ENCODE data around the gene PLAC9. TPM values are rescaled to one million over a fixed set of nuclear protein-coding genes. Genes with fewer than 3 reads are reported as not detected.

PLAC9 gene
- total RNA-seq, 5 donors from 2014 or later (not counting 1 experiment from before 2014, with no cell fraction given) = not detected

DNA sequence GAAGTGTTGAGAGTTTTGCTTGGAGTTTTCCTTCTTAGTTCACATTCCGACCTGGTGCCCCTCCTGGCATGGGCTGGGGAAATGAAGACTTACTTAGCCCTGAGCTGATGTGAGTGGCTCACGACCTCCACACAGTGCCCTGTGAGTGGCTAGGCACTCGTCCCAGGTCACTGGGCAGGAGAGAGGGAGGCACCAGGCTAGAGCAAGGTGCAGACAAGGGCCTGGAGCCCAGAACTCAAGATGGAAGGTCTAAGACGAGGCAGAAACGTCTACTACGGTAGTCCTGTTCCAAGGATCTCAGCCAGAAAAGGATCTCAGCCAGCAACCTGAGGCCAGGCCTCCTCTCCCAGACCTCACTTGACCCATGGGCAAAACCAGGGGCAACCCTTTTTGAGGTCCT, 50.5 kb downstream of the PLAC9 start:
- peaks cover 94 to 98% (median 95%) of the 10 kb centered on the region in 3 donors for H3K4me1 Mint-ChIP-seq
- POLR2A ChIA-PET = no interaction called here
- no peak for ATAC-seq (replicated peaks in 1 of 4)
- WGBS (ENCODE audit: insufficient coverage) = 94% methylated on average over 6 of the region's 6 CpGs
- peak overlapping the region in 1 of 2 donors; percentile 28 for H3K27ac Mint-ChIP-seq
- no peaks in the 10 kb centered on the region for H3K9me3 Mint-ChIP-seq
- no peaks in the 10 kb centered on the region for H3K27me3 Mint-ChIP-seq
- Histone ChIP-seq H3K27ac (ENCODE audit: low read length) (no peak overlapping the region), H3K4me1 (ENCODE audit: control insufficient read depth in 1 of 2, extremely low read depth in 1 of 2, insufficient read depth in 2 of 2, low read length in 2 of 2) (peaks cover 23 to 74% of the 10 kb centered on the region in 2 experiments), H3K9me3 (no peaks in the 10 kb centered on the region), H3K4me3 (ENCODE audit: control insufficient read depth in 1 of 2, extremely low read depth in 1 of 2, low read length in 1 of 2) (no peak overlapping the region), H3K36me3 (ENCODE audit: control insufficient read depth in 2 of 2, extremely low read depth in 1 of 2, insufficient read depth in 1 of 2, low read length in 1 of 2) (peaks cover 4 to 29% of the 10 kb centered on the region in 2 donors), H3K27me3 (replicated peaks in 1 of 2; ENCODE audit: control insufficient read depth in 2 of 2, extremely low read depth in 1 of 2, insufficient read depth in 2 of 2, low read length in 1 of 2) (no peaks in the 10 kb centered on the region)
- H3K36me3 Mint-ChIP-seq = peaks cover 24% of the 10 kb centered on the region
- no peak for DNase-seq
- no peak overlapping the region for H3K4me3 Mint-ChIP-seq
- CTCF ChIA-PET = interaction anchor here in 1 of 2 donors (0.8 kb wide), 1 partner anchor 21 kb away, joined by 3 read pairs; no protein-coding TSS in a partner anchor

DNA sequence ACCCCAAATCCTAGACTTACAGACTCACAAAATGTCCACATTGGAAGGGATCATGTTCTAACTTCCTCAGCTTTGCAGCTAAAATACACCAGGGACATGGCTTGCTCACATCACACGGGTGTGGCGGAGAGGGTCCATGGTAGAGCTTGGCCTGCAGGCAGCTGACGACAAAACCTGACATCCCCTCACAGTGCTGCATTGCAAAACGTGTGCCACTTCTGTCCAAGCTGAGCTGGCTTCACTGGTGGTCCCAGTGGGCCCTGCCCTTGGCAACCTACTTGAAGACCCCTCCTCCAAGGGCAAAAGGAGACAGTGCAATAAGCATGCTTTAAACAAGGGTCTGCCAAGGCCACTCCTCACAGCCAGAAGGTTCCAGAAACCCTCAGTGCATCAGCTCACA, 50.9 kb downstream of the PLAC9 start:
- DNase-seq = no peak
- Mint-ChIP-seq H3K27me3 (no peaks in the 10 kb centered on the region), H3K9me3 (no peaks in the 10 kb centered on the region), H3K36me3 (peaks cover 24% of the 10 kb centered on the region), H3K27ac (peak overlapping the region in 1 of 2 donors; percentile 28), H3K4me3 (no peak overlapping the region), H3K4me1 (peaks cover 94 to 98% (median 95%) of the 10 kb centered on the region in 3 donors)
- peaks cover 25 to 74% of the 10 kb centered on the region in 2 experiments for H3K4me1 ChIP-seq (ENCODE audit: control insufficient read depth in 1 of 2, extremely low read depth in 1 of 2, insufficient read depth in 2 of 2, low read length in 2 of 2)
- H3K4me3 ChIP-seq (ENCODE audit: control insufficient read depth in 1 of 2, extremely low read depth in 1 of 2, low read length in 1 of 2) = no peak overlapping the region
- 92% methylated on average over 4 of the region's 4 CpGs for WGBS (ENCODE audit: insufficient coverage)
- peaks cover 4 to 25% of the 10 kb centered on the region in 2 donors for H3K36me3 ChIP-seq (ENCODE audit: control insufficient read depth in 2 of 2, extremely low read depth in 1 of 2, insufficient read depth in 1 of 2, low read length in 1 of 2)
- ATAC-seq (replicated peaks in 1 of 4) = no peak
- H3K27me3 ChIP-seq (replicated peaks in 1 of 2; ENCODE audit: control insufficient read depth in 2 of 2, extremely low read depth in 1 of 2, insufficient read depth in 2 of 2, low read length in 1 of 2) = no peaks in the 10 kb centered on the region
- no peaks in the 10 kb centered on the region for H3K9me3 ChIP-seq
- CTCF ChIA-PET = interaction anchor here in 1 of 2 donors (0.8 kb wide), 1 partner anchor 20 kb away, joined by 3 read pairs; no protein-coding TSS in a partner anchor
- H3K27ac ChIP-seq (ENCODE audit: low read length) = no peak overlapping the region
- POLR2A ChIA-PET = no interaction called here

- H3K4me1 Mint-ChIP-seq = peaks cover 94 to 98% (median 95%) of the 10 kb centered on the region in 3 donors
- CTCF ChIA-PET = interaction anchor here in 1 of 2 donors (1.1 to 2.0 kb wide), 2 partner anchors 20 to 40 kb away, joined by 3 to 7 read pairs; no protein-coding TSS in a partner anchor
- H3K27me3 ChIP-seq (replicated peaks in 1 of 2; ENCODE audit: control insufficient read depth in 2 of 2, extremely low read depth in 1 of 2, insufficient read depth in 2 of 2, low read length in 1 of 2) = no peaks in the 10 kb centered on the region
- no peak overlapping the region for H3K27ac ChIP-seq (ENCODE audit: low read length)
- no peak for ATAC-seq (replicated peaks in 1 of 4)
- no peaks in the 10 kb centered on the region for H3K9me3 Mint-ChIP-seq
- H3K4me1 ChIP-seq (ENCODE audit: control insufficient read depth in 1 of 2, extremely low read depth in 1 of 2, insufficient read depth in 2 of 2, low read length in 2 of 2) = peaks cover 33 to 76% of the 10 kb centered on the region in 2 experiments
- POLR2A ChIA-PET = interaction anchor here in 1 of 2 donors (0.7 kb wide), 1 partner anchor 34 kb away, joined by 3 read pairs; no protein-coding TSS in a partner anchor
- peak overlapping the region; percentile 18 to 78 for H3K27ac Mint-ChIP-seq
- DNase-seq = no peak
- 100% methylated on average over 1 of the region's 4 CpGs for WGBS (ENCODE audit: insufficient coverage)
- H3K36me3 ChIP-seq (ENCODE audit: control insufficient read depth in 2 of 2, extremely low read depth in 1 of 2, insufficient read depth in 1 of 2, low read length in 1 of 2) = peaks cover 4 to 17% of the 10 kb centered on the region in 2 donors
- H3K36me3 Mint-ChIP-seq = peaks cover 19% of the 10 kb centered on the region
- peak overlapping the region in 1 of 3 donors; percentile 28 for H3K4me3 Mint-ChIP-seq
- no peaks in the 10 kb centered on the region for H3K9me3 ChIP-seq
- no peaks in the 10 kb centered on the region for H3K27me3 Mint-ChIP-seq
- H3K4me3 ChIP-seq (ENCODE audit: control insufficient read depth in 1 of 2, extremely low read depth in 1 of 2, low read length in 1 of 2) = no peak overlapping the region
Measured at GRCh38 chr10:80184291-80184690, 51.8 kb downstream of the PLAC9 start.

DNA sequence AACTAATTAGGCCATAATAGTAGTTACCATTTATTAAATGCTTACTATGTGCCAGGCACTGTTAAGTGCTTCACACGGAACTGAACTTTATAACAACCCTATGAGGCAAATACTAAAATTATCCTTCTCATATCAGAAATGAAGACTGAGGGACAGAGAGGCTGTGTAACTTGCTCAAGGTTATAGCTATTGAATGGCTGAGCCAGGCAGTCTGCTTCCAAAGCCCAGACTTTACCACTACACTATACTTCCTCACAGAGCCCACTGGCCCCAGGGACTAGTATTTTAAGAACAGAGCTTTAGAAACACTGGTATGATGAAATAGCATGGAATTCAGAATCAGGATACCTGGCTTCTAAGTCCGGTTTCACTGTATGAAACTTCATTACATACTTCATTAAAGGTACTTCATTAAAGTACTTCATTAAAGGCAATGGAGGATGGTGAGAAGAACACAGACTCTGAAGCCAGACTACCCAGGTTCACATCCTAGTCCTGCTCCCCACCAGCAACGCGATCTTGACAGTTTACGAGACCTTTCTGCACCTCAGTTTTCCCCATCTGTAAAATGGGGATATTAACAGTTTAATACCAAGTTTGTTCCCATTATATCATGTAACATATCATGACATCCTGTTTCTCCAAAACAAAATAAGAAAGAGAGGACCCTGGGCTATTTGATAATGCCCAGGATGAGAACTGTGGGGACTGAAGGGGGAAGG, 53.2 kb downstream of the PLAC9 start:
- peak overlapping the region; percentile 86 for H3K27ac ChIP-seq (ENCODE audit: low read length)

GRCh38 chr10:80186364-80187012, 54.0 kb downstream of the PLAC9 start:
- CTCF ChIA-PET = interaction anchor here (1.1 to 2.1 kb wide), 4 partner anchors 10 to 107 kb away, joined by 5 to 44 read pairs (median 7); no protein-coding TSS in a partner anchor
- peak in 5 of 35 experiments; percentile 17 to 35 (median 33) for DNase-seq
- WGBS (ENCODE audit: insufficient coverage) = 23% methylated on average over 6 of the region's 13 CpGs

More for the DNA sequence above, 53.2 kb downstream of the PLAC9 start:
- DNase-seq = no peak
- peak overlapping the region in 1 of 3 donors; percentile 75 for H3K4me3 Mint-ChIP-seq
- no peaks in the 10 kb centered on the region for H3K9me3 Mint-ChIP-seq
- H3K27me3 Mint-ChIP-seq = no peaks in the 10 kb centered on the region
- H3K4me1 Mint-ChIP-seq = peaks cover 89 to 93% (median 91%) of the 10 kb centered on the region in 3 donors
- CTCF ChIA-PET = interaction anchor here (0.5 to 2.0 kb wide), 5 partner anchors 18 to 403 kb away, joined by 3 to 7 read pairs (median 5); no protein-coding TSS in a partner anchor
- Histone ChIP-seq H3K9me3 (no peaks in the 10 kb centered on the region), H3K4me1 (ENCODE audit: control insufficient read depth in 1 of 2, extremely low read depth in 1 of 2, insufficient read depth in 2 of 2, low read length in 2 of 2) (peaks cover 42 to 77% of the 10 kb centered on the region in 2 experiments), H3K36me3 (ENCODE audit: control insufficient read depth in 2 of 2, extremely low read depth in 1 of 2, insufficient read depth in 1 of 2, low read length in 1 of 2) (peaks cover 0 to 6% of the 10 kb centered on the region in 2 donors), H3K4me3 (ENCODE audit: control insufficient read depth in 1 of 2, extremely low read depth in 1 of 2, low read length in 1 of 2) (no peak overlapping the region), H3K27me3 (replicated peaks in 1 of 2; ENCODE audit: control insufficient read depth in 2 of 2, extremely low read depth in 1 of 2, insufficient read depth in 2 of 2, low read length in 1 of 2) (no peaks in the 10 kb centered on the region)
- ATAC-seq (replicated peaks in 1 of 4) = no peak
- POLR2A ChIA-PET = no interaction called here
- H3K27ac Mint-ChIP-seq = peak overlapping the region; percentile 94 to 95
- H3K36me3 Mint-ChIP-seq = peaks cover 17% of the 10 kb centered on the region
- no CpG with 5 or more reads among the region's 5 CpGs for WGBS (ENCODE audit: insufficient coverage)

GRCh38 chr10:80187060-80187459, 54.5 kb downstream of the PLAC9 start:
- Mint-ChIP-seq H3K36me3 (peaks cover 12% of the 10 kb centered on the region), H3K9me3 (no peaks in the 10 kb centered on the region), H3K4me3 (peak overlapping the region; percentile 67 to 75 (median 68)), H3K4me1 (peaks cover 86 to 90% (median 89%) of the 10 kb centered on the region in 3 donors), H3K27ac (peak overlapping the region; percentile 94 to 95), H3K27me3 (no peaks in the 10 kb centered on the region)
- POLR2A ChIA-PET = interaction anchor here (0.8 to 1.6 kb wide), 5 partner anchors 16 to 108 kb away, joined by 3 to 13 read pairs (median 5); partner anchors contain the start of gene TMEM254 (in 1 of the 2)
- Histone ChIP-seq H3K4me1 (ENCODE audit: control insufficient read depth in 1 of 2, extremely low read depth in 1 of 2, insufficient read depth in 2 of 2, low read length in 2 of 2) (peaks cover 42 to 84% of the 10 kb centered on the region in 2 experiments), H3K27ac (ENCODE audit: low read length) (peak overlapping the region; percentile 86), H3K36me3 (ENCODE audit: control insufficient read depth in 2 of 2, extremely low read depth in 1 of 2, insufficient read depth in 1 of 2, low read length in 1 of 2) (peaks cover 0 to 6% of the 10 kb centered on the region in 2 donors), H3K27me3 (replicated peaks in 1 of 2; ENCODE audit: control insufficient read depth in 2 of 2, extremely low read depth in 1 of 2, insufficient read depth in 2 of 2, low read length in 1 of 2) (no peaks in the 10 kb centered on the region), H3K9me3 (no peaks in the 10 kb centered on the region), H3K4me3 (ENCODE audit: control insufficient read depth in 1 of 2, extremely low read depth in 1 of 2, low read length in 1 of 2) (peak overlapping the region in 1 of 2 donors; percentile 30)
- DNase-seq (no peak), ATAC-seq (replicated peaks in 1 of 4) (no peak)
- 86% methylated on average over 1 of the region's 2 CpGs for WGBS (ENCODE audit: insufficient coverage)
- CTCF ChIA-PET = interaction anchor here (0.7 to 2.3 kb wide), 7 partner anchors 10 to 108 kb away, joined by 3 to 44 read pairs (median 6); no protein-coding TSS in a partner anchor

More at GRCh38 chr10:80186364-80187012, 54.0 kb downstream of the PLAC9 start:
- Mint-ChIP-seq H3K4me3 (peak overlapping the region in 1 of 3 donors; percentile 75), H3K4me1 (peaks cover 85 to 90% (median 88%) of the 10 kb centered on the region in 3 donors), H3K27me3 (no peaks in the 10 kb centered on the region), H3K36me3 (peaks cover 15% of the 10 kb centered on the region), H3K9me3 (no peaks in the 10 kb centered on the region), H3K27ac (peak overlapping the region; percentile 94 to 95)
- no peaks in the 10 kb centered on the region for H3K27me3 ChIP-seq (replicated peaks in 1 of 2; ENCODE audit: control insufficient read depth in 2 of 2, extremely low read depth in 1 of 2, insufficient read depth in 2 of 2, low read length in 1 of 2)
- ATAC-seq (replicated peaks in 1 of 4) = no peak
- H3K36me3 ChIP-seq (ENCODE audit: control insufficient read depth in 2 of 2, extremely low read depth in 1 of 2, insufficient read depth in 1 of 2, low read length in 1 of 2) = peaks cover 0 to 6% of the 10 kb centered on the region in 2 donors
- H3K4me3 ChIP-seq (ENCODE audit: control insufficient read depth in 1 of 2, extremely low read depth in 1 of 2, low read length in 1 of 2) = peak overlapping the region in 1 of 2 donors; percentile 30
- H3K27ac ChIP-seq (ENCODE audit: low read length) = peak overlapping the region; percentile 86
- POLR2A ChIA-PET = interaction anchor here in 1 of 2 donors (0.9 kb wide), 1 partner anchor 21 kb away, joined by 3 read pairs; no protein-coding TSS in a partner anchor
- H3K9me3 ChIP-seq = no peaks in the 10 kb centered on the region
- H3K4me1 ChIP-seq (ENCODE audit: control insufficient read depth in 1 of 2, extremely low read depth in 1 of 2, insufficient read depth in 2 of 2, low read length in 2 of 2) = peaks cover 42 to 79% of the 10 kb centered on the region in 2 experiments
